HL-60 (cell line): ENCODE data around the gene PALB2.

Source experiments
- DNase-seq, 2 experiments: peaks; one replicate each; pipeline ENCODE4 v3.0.0-alpha.2; 2010 to 2020; ENCODE audit warnings: low read depth in 1 of 2, low spot score in 1 of 2
- H3K27ac ChIP-seq: fragments of 250-450 bp; sonication (Bioruptor Pico); replicated peaks from 2 replicates; pipeline ENCODE4 v1.5.1; 2020; ENCODE audit warnings: mild to moderate bottlenecking, moderate library complexity
- H3K27me3 ChIP-seq: fragments of 250-450 bp; sonication (Bioruptor Pico); 2 replicates; pipeline ENCODE4 v1.5.1; 2021; ENCODE audit warnings: mild to moderate bottlenecking, moderate library complexity; ENCODE audit not compliant: insufficient read depth, poor library complexity, severe bottlenecking
- H3K4me3 ChIP-seq: replicated peaks from 2 replicates; pipeline ENCODE4 v1.5.1; 2011; ENCODE audit warnings: mild to moderate bottlenecking, control low read depth, low read length; ENCODE audit not compliant: insufficient read depth
- GABPA ChIP-seq: IDR thresholded peaks from 2 replicates; pipeline ENCODE4 v1.6.1; 2012; ENCODE audit warnings: low read depth
- POLR2AphosphoS5 ChIP-seq: IDR thresholded peaks from 2 replicates; pipeline ENCODE4 v1.6.1; 2012; ENCODE audit warnings: low read depth
- SPI1 ChIP-seq: IDR thresholded peaks from 2 replicates; pipeline ENCODE4 v1.6.1; 2012; ENCODE audit warnings: low read depth, mild to moderate bottlenecking, borderline replicate concordance
- TF ChIP-seq, protein P1 (sequence below): IDR thresholded peaks from 2 replicates; pipeline ENCODE4 v1.6.1; 2012; ENCODE audit warnings: low read depth; ENCODE audit not compliant: insufficient replicate concordance
- TF ChIP-seq, protein P2 (sequence below): IDR thresholded peaks from one replicate; pipeline ENCODE4 v1.5.1; 2011; ENCODE audit warnings: low read length, control low read depth, inconsistent platforms; ENCODE audit not compliant: insufficient read depth

Gene PALB2

DNA sequence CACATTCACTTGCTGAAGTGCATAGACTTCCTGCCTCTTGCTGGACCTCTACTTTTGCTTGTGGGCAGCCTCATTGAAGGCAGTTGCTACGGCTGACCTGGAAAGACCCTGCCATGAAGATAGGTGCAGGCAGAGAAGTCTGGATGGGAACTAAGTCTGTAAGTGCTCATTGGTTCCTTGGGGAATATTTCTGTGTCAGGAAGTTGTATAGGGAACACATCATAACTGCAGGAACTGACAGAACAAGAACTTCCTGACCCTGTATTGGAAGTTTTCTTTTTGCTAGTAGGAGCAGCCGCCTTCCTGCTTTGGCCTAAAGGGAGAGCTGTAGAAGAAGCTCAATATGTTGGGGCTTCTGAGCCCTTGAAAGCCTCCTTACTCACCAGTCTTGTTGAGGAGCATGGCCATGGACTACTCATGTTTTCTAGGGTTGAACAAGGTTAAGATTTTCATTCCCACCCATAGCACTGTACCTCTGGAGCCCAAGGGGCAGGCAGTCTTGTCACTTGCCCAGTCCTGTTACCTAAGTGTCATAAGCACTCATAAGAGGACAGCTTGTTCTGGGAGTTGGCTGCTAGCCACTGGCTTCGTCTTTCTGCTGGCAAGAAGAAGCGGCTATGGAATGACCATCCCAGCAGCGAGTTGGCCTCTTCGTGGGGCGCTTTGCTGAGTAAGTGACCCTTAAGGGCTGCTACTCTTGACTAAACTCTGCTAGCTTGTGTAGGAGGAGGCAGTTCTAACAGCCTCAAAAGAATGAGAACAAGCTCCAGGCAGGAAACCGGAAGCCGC lies 76.3 kb downstream of the PALB2 start:
- no peaks in the 10 kb centered on the region for H3K27me3 ChIP-seq
- H3K4me3 ChIP-seq: no peak overlapping the region
- TF ChIP-seq GABPA: no peak
- TF ChIP-seq POLR2AphosphoS5: no peak
- TF ChIP-seq SPI1: no peak
- TF ChIP-seq, protein P1, sequence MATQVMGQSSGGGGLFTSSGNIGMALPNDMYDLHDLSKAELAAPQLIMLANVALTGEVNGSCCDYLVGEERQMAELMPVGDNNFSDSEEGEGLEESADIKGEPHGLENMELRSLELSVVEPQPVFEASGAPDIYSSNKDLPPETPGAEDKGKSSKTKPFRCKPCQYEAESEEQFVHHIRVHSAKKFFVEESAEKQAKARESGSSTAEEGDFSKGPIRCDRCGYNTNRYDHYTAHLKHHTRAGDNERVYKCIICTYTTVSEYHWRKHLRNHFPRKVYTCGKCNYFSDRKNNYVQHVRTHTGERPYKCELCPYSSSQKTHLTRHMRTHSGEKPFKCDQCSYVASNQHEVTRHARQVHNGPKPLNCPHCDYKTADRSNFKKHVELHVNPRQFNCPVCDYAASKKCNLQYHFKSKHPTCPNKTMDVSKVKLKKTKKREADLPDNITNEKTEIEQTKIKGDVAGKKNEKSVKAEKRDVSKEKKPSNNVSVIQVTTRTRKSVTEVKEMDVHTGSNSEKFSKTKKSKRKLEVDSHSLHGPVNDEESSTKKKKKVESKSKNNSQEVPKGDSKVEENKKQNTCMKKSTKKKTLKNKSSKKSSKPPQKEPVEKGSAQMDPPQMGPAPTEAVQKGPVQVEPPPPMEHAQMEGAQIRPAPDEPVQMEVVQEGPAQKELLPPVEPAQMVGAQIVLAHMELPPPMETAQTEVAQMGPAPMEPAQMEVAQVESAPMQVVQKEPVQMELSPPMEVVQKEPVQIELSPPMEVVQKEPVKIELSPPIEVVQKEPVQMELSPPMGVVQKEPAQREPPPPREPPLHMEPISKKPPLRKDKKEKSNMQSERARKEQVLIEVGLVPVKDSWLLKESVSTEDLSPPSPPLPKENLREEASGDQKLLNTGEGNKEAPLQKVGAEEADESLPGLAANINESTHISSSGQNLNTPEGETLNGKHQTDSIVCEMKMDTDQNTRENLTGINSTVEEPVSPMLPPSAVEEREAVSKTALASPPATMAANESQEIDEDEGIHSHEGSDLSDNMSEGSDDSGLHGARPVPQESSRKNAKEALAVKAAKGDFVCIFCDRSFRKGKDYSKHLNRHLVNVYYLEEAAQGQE: no peak
- TF ChIP-seq, protein P2, sequence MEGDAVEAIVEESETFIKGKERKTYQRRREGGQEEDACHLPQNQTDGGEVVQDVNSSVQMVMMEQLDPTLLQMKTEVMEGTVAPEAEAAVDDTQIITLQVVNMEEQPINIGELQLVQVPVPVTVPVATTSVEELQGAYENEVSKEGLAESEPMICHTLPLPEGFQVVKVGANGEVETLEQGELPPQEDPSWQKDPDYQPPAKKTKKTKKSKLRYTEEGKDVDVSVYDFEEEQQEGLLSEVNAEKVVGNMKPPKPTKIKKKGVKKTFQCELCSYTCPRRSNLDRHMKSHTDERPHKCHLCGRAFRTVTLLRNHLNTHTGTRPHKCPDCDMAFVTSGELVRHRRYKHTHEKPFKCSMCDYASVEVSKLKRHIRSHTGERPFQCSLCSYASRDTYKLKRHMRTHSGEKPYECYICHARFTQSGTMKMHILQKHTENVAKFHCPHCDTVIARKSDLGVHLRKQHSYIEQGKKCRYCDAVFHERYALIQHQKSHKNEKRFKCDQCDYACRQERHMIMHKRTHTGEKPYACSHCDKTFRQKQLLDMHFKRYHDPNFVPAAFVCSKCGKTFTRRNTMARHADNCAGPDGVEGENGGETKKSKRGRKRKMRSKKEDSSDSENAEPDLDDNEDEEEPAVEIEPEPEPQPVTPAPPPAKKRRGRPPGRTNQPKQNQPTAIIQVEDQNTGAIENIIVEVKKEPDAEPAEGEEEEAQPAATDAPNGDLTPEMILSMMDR: no peak
- no peak for DNase-seq
- no peak overlapping the region for H3K27ac ChIP-seq

DNA sequence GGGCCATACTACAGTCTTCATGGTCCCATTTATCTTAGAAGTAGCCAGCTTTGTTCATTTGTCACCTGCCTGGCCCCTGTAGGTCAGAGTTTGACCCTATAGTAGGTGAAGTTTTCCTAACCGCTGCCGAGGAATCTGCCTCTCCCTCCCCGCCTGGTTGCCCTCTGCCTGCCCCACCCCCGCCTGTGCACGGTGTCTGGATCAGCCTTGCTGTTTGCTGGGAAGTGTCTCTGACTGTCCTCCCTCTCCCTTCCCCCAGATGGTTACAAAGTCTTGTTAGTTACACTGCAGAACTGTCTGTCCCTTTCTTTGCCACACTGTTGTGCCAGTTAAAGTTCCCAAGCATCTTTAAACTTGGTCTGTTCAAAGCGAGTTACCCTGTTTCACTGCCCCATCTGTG lies 77.9 kb downstream of the PALB2 start:
- Histone ChIP-seq H3K27ac (no peak overlapping the region), H3K27me3 (no peaks in the 10 kb centered on the region), H3K4me3 (no peak overlapping the region)
- no peak for DNase-seq
- TF ChIP-seq, protein P1: no peak
- no peak for TF ChIP-seq POLR2AphosphoS5

DNA sequence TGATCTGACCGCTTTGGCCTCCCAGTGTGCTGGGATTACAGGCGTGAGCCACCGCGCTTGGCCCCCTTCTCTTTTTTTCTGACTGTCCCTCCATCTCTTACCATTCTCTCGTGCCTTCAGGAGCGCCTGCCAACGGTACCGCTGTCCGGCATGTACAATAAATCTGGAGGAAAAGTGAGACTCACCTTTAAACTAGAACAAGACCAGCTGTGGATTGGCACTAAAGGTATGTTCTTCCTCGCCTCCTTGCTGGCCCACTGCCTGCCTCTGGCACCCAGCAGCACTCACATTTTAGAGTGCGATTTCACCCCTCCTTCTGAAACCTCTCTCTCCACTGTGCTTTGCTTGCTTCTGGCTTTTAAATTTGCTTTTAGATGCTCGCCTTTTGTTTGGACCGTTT lies 78.6 kb downstream of the PALB2 start:
- TF ChIP-seq GABPA (no peak), POLR2AphosphoS5 (no peak), SPI1 (no peak)
- TF ChIP-seq, protein P2: no peak
- TF ChIP-seq, protein P1: no peak
- no peaks in the 10 kb centered on the region for H3K27me3 ChIP-seq
- no peak overlapping the region for H3K4me3 ChIP-seq
- DNase-seq: no peak
- no peak overlapping the region for H3K27ac ChIP-seq
